Measurements from ENCODE around the gene ARHGAP6.
"Not testable (repeated sequence)": the region's sequence is repeated elsewhere in the genome, so short reads cannot be mapped to it uniquely, and the experiment has no call there.

The ARHGAP6 gene

DNA sequence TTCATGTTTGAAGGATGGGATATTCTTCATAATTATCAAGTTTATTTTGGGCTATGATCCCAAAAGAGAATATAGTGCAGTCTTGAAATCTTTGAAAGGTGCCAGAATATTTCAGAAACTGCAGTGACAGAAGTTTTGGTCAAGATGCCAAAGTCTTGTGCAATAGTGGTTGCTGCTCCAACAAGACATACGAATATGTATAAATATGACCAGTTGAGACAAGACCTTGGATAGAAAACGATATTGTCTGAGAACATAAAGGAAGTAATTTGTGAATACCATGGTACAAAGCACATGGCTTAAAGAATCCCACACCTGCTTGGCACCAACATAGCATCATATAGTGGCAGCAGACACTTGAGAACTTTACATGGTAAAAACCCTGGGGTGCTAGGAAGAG, 421.1 kb downstream of the ARHGAP6 start:
- no peak for DNase-seq (ENCODE audit: low read depth in 2 of 2)

- no peak for DNase-seq (ENCODE audit: low read depth in 2 of 2)
Observed at GRCh38 chrX:11242704-11243103, 423.0 kb downstream of the ARHGAP6 start.

DNA sequence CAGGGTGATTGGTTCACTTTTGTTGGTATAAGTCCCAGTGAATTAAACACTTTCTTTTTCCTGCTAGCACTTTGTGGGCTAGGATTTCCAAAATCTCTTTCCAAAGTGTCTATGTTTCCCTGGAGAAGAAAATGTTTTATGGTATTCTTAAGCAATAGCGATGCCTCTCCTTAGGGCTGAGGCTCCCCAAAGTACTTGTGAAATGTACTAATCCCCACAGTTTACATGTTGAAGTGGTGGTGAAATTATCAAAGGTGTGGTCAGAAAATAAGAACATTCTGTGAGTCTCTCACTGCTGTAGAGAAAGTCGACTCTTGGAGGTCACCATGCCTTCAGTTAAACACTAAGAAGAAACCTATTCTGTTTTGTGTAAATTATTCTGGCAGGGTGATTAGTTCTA, 424.0 kb downstream of the ARHGAP6 start:
- DNase-seq (ENCODE audit: low read depth in 2 of 2) = no peak

DNA sequence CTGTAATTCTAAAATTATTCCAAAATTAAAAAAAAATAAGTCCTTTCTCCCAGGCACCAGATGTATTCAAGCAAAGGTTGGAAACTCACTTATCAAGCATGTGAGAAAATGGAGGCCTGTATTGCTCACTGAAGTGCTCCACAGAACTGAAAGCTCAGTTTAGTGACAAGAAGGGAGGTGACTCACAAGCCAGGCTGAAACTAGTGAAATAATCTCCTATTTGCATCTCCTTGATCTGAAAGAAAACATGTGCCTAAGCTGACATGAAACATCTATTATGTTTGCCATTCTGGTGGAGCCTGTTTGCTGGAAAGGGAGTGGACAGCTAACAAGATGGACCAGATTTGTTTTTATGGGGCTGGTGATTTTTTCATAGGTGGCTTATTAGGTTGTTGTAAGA, 426.5 kb downstream of the ARHGAP6 start:
- no peak for DNase-seq (ENCODE audit: low read depth in 2 of 2)

GRCh38 chrX:11235377-11235776, 430.3 kb downstream of the ARHGAP6 start:
- DNase-seq (ENCODE audit: low read depth in 2 of 2) = not testable (repeated sequence)

GRCh38 chrX:11215191-11215921, 450.4 kb downstream of the ARHGAP6 start:
- DNase-seq (ENCODE audit: low read depth in 2 of 2) = no peak

DNA sequence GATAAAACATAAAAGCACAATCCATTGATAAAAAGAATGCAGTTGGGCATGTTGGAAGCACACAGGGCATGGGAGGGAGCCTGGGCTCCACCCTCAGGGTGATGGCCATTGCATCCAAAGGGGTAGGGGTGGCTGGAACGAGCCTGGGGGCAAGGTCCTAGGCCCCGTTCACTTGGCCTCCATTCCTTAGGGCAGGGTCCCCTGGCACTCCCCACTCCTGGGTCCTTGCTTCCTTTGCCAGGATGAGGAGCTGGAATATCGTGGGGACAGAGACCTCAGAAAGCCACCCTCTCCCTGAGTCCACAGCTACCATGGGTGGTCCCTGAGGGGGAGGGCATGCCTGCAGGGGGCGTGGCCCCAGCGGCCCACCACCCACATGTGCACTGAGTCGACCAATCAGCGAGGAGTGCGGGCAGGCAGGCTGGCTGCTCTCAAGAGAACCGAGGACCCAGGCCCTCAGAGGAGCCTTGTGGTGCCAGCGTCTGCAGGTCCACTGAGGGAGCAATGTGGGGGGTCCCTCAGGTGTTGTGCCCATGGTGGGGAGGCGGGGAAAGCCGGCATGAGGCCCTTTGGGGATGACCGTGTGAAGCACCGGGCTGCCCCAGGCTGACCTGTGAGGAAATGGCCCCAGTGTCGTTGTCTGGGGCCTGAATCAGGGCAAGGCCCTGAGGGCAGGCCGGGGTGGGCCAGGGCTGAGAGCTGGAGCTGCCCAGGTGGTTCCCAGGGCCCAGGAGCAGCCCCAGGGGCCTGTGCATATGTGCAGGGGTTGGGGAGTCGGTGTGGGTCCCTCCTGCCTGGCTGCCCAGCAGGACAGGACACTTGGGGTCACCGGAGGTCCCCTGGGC, 451.2 kb downstream of the ARHGAP6 start:
- no peak for DNase-seq (ENCODE audit: low read depth in 2 of 2)

- DNase-seq (ENCODE audit: low read depth in 2 of 2) = no peak
Observed at GRCh38 chrX:11212741-11213140, 453.0 kb downstream of the ARHGAP6 start.

- DNase-seq (ENCODE audit: low read depth in 2 of 2) = no peak
Observed at GRCh38 chrX:11210415-11210801, 455.3 kb downstream of the ARHGAP6 start.

- no peak for DNase-seq (ENCODE audit: low read depth in 2 of 2)
Observed at GRCh38 chrX:11209798-11210414, 455.8 kb downstream of the ARHGAP6 start.

DNA sequence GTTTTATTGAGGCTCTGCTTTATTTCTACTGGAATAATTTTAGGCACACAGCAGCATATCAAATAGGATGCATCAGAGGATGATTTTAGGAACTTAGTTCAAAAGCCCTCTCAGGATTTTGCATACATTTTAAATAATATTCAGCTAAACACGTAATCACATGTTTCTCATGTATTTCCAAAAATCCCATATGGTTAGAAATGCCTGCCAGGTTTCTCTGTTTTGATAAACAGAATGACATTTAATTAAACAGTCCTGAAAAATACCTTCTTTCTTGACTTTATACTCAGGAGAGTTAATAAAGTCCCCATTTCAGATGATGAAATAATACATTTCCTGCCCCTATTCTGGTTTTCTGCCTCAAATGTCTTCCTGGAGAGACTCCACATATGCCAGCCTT, 459.0 kb downstream of the ARHGAP6 start:
- DNase-seq (ENCODE audit: low read depth in 2 of 2) = no peak

DNA sequence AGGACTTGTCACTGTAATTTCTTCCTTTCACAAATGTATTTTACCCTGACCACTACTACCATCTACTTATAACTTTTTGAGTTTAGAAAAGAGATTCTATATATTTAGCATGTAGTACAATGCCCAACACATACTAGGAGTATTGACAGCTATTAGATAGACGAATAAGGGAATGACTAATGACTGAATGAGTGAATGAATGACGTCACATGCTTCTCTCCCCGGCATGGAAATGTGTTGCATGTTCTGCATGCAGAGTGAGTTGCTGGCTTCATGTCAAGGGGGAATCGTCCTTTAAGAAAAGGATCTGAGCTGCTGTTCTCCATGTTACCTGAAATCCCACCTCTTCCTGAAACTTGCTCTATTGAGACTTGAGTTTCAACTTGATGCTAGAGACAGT, 459.9 kb downstream of the ARHGAP6 start:
- DNase-seq (ENCODE audit: low read depth in 2 of 2) = no peak

DNA sequence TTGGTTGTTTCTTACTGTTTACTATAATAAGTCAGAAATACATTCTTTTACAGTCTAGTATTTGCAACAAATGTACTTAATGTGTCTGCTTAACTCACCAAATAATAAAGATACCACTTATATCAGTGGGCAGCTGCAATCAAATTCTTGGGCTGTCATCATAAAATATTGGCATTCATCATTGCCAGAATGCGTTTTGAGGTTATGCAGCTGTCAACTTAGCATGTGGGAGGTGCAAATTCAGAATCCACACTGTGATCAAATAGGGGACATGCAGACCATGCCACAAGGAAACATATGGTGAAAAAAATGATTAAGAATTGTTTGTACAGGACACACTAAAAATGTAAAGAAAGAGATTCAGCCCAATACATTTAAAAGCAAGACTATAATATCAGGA, 468.0 kb downstream of the ARHGAP6 start:
- DNase-seq (ENCODE audit: low read depth in 2 of 2) = no peak

DNA sequence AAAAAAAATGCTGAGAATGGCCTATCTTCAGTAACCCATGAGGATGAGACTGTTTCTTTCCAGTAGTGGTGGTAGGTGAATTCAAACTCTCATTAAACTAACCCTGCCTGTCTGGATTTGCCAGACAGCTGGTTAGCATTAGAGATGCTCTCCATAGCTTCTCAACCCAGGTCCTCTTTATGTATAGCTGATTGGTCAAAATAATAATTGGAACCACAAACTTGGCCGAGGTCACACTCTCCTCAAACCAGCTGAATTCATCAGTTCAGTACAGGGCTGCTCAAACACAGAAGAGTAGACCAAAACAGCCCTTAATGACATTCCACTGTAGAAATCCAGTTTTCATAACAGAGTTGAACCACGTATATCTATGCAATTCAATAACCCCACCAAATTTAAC, 469.2 kb downstream of the ARHGAP6 start:
- DNase-seq (ENCODE audit: low read depth in 2 of 2) = no peak

- DNase-seq (ENCODE audit: low read depth in 2 of 2) = no peak
Observed at GRCh38 chrX:11193035-11193469, 472.7 kb downstream of the ARHGAP6 start.

GRCh38 chrX:11190745-11191510, 474.8 kb downstream of the ARHGAP6 start:
- no peak for DNase-seq (ENCODE audit: low read depth in 2 of 2)

- no peak for DNase-seq (ENCODE audit: low read depth in 2 of 2)
Observed at GRCh38 chrX:11189097-11189496, 476.6 kb downstream of the ARHGAP6 start.

- DNase-seq (ENCODE audit: low read depth in 2 of 2) = no peak
Observed at GRCh38 chrX:11188664-11189063, 477.1 kb downstream of the ARHGAP6 start.

DNA sequence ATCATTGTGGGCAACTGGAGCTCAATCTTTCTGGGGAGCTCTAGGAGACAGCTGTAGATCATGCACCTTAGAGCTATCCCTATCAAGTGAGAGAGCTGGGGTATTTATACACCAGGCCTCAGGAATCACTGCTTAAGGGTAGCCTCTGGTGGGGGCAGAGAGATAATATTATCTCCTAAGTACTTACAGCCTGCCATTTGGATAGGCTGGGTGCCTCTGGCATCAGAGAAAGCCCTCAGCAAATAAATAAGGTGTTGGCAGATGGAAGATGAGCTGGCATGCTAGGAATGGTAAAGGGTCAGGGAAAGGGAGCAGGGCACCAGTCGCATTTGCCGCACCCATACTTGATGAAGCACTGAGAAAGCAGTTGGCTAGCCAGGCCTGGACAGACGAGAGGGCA, 478.7 kb downstream of the ARHGAP6 start:
- no peak for DNase-seq (ENCODE audit: low read depth in 2 of 2)

DNA sequence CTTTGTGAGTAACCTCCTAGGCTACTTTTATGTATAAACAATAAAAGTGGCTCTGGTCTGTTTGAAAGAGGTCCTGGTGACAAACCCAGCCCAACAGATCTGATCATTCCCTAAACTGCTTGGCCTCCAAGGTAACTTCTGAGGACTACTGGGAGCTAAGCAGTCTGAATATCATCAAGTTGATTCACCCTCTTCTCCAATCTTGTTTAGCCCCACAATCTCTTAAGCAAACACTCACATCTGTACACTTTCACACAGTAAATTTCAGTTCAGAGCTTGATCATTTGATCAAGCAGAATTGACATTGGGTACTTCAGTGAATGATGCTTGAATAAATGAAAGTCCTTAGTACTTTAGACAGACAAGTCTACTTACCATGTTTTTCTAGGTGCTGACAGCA, 479.9 kb downstream of the ARHGAP6 start:
- DNase-seq (ENCODE audit: low read depth in 2 of 2) = no peak

DNA sequence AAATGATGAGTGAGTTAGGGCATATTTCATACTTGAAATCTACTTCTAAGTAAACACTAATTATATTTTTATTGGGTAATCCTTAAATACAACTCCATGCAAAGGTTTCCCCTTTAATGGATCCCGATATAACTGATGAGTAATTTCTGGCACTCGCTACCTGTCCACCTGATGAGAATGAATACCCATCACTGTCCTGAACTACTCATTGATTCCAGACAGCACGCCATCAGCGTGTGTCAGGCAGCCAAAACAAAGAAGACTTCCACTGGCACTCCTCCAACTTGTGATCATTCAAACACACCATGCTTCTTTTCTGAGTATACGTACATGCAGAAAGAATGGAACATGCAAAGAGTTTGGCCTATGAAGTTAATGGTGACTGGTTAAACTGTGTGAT, 485.1 kb downstream of the ARHGAP6 start:
- no peak for DNase-seq (ENCODE audit: low read depth in 2 of 2)

- no peak for DNase-seq (ENCODE audit: low read depth in 2 of 2)
Observed at GRCh38 chrX:11172415-11172814, 493.3 kb downstream of the ARHGAP6 start.
